H1 (cell line): ENCODE data around the gene ARHGEF7. TPM values are rescaled to one million over a fixed set of nuclear protein-coding genes. Genes with fewer than 3 reads are reported as not detected.

Experiments
- BCL11A ChIP-seq, 2 experiments: IDR thresholded peaks; one replicate each; pipeline ENCODE4 v1.6.1; 2011; ENCODE audit warnings: low read depth in 2 of 2, low read length in 2 of 2, mild to moderate bottlenecking in 2 of 2
- CHD7 ChIP-seq: fragments of 300-600 bp; sonication (generic); IDR thresholded peaks from 2 replicates; pipeline ENCODE4 v1.7.1; 2012; ENCODE audit warnings: low read length, moderate library complexity, mild to moderate bottlenecking, inconsistent platforms; ENCODE audit not compliant: insufficient replicate concordance
- SAP30 ChIP-seq: fragments of 300-600 bp; sonication (generic); IDR thresholded peaks from 2 replicates; pipeline ENCODE4 v1.7.1; 2012; ENCODE audit warnings: low read length, moderate library complexity, mild to moderate bottlenecking, inconsistent platforms; ENCODE audit not compliant: insufficient read depth, insufficient replicate concordance
- polyA plus RNA-seq, 7 experiments: library from polyadenylated mRNA; depleted of rRNA in 3 of 7; stranded (reverse) in 5 of 7; unstranded in 2 of 7; fragments of >200 nt in 5 of 7; fragments of 200-250 nt in 2 of 7; gene quantifications; 1 replicate in 5 of 7; 2 replicates in 1 of 7; 4 replicates in 1 of 7; pipeline versions ENCODE4 v1.2.1 to v1.2.3, GENCODE V29; 2011 to 2013; ENCODE audit warnings: missing spikeins in 2 of 7, mixed read lengths in 2 of 7
- total RNA-seq: library from RNA; stranded (reverse); fragmentation: NEBNext Ultra II Directional; extraction: Animal tissue kit (Norgen Biotek cat#: 25700); gene quantifications from 2 replicates; pipeline ENCODE4 v1.2.1, GENCODE V29; 2021

The ARHGEF7 gene
- total and polyA plus RNA-seq, 2 of the 8 experiments (the other 6 are each of a cell fraction or from before 2014, with no cell fraction given): 26.2 to 56.5 TPM

- TF ChIP-seq CHD7: no peak
- no peak for TF ChIP-seq BCL11A (IDR thresholded peaks at IDR 0.05; ENCODE audit: low read depth in 2 of 2, low read length in 2 of 2)
- TF ChIP-seq SAP30: no peak
Observed at GRCh38 chr13:111298214-111298975, 183.3 kb downstream of the ARHGEF7 start (continued).
